ENCODE results near the gene DOHH. TPM values are rescaled to one million over a fixed set of nuclear protein-coding genes. Genes with fewer than 3 reads are reported as not detected.

DOHH gene
- total RNA-seq, 2 donors from 2014 or later = 14.1 to 18.4 TPM

DNA sequence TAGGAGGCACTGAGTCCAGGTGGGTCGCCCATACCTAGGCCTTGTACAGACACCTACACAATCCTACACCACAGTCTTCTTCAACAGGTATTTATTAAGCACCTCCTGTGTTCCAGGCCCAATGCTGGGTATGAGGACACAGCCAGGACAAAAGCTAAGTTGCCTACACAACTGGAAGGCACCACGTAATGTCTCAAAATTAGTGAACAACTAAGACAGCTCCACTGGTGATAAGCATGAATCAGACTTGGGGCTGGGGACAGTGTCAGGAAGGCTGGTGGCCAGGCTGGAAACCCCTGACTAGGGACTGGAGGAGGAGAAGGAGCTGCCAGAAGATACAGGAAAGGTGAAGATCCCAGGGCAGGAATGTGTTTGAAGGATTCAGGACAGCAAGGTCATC is 22.5 kb downstream of the DOHH start:
- Histone ChIP-seq H3K4me1 (no peaks in the 10 kb centered on the region), H3K9me3 (no peaks in the 10 kb centered on the region), H3K36me3 (no peaks in the 10 kb centered on the region), H3K4me3 (no peak overlapping the region), H3K27ac (no peak overlapping the region), H3K27me3 (peaks cover 0 to 10% of the 10 kb centered on the region in 2 donors)
- DNase-seq (ENCODE audit: low spot score) = no peak
- TF ChIP-seq, protein P1, sequence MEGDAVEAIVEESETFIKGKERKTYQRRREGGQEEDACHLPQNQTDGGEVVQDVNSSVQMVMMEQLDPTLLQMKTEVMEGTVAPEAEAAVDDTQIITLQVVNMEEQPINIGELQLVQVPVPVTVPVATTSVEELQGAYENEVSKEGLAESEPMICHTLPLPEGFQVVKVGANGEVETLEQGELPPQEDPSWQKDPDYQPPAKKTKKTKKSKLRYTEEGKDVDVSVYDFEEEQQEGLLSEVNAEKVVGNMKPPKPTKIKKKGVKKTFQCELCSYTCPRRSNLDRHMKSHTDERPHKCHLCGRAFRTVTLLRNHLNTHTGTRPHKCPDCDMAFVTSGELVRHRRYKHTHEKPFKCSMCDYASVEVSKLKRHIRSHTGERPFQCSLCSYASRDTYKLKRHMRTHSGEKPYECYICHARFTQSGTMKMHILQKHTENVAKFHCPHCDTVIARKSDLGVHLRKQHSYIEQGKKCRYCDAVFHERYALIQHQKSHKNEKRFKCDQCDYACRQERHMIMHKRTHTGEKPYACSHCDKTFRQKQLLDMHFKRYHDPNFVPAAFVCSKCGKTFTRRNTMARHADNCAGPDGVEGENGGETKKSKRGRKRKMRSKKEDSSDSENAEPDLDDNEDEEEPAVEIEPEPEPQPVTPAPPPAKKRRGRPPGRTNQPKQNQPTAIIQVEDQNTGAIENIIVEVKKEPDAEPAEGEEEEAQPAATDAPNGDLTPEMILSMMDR (IDR thresholded peaks at IDR 0.05) = no peak

DNA sequence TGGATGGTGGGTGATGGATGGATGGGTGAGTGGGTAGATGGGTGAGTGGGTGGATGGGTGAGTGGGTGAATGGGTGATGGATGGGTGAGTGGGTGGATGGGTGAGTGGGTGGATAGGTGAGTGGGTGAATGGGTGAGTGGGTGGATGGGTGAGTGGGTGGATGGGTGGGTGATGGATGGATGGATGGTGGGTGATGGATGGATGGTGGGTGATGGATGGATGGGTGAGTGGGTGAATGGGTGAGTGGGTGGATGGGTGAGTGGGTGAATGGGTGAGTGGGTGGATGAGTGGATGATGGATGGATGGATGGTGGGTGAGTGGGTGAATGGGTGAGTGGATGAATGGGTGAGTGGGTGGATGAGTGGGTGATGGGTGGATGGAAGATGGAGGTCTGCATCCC is 23.0 kb downstream of the DOHH start:
- Histone ChIP-seq H3K9me3 (no peaks in the 10 kb centered on the region), H3K36me3 (no peaks in the 10 kb centered on the region), H3K27ac (no peak overlapping the region), H3K4me3 (no peak overlapping the region), H3K4me1 (peaks cover 0 to 4% of the 10 kb centered on the region in 2 donors), H3K27me3 (peaks cover 0 to 10% of the 10 kb centered on the region in 2 donors)
- TF ChIP-seq, protein P1 (IDR thresholded peaks at IDR 0.05) = no peak
- no peak for DNase-seq (ENCODE audit: low spot score)

DNA sequence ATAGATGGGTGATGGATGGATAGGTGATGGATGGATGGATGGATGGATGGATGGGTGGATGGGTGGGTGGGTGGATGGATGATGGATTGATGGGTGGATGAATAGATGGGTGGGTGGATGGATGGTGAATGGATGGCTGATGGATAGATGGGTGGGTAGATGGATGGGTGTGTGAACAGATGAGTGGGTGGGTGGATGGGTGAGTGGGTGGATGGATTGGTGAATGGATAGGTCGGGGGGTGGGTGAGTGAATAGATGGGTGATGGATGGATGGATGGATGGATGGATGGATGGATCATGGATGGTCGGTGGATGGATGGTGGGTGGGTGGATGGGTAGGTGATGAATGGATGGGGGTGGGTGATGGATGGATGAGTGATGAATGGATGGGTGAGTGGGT is 23.6 kb downstream of the DOHH start:
- TF ChIP-seq, protein P1 (IDR thresholded peaks at IDR 0.05) = no peak
- Histone ChIP-seq H3K27me3 (peaks cover 0 to 10% of the 10 kb centered on the region in 2 donors), H3K9me3 (no peaks in the 10 kb centered on the region), H3K4me3 (no peak overlapping the region), H3K36me3 (no peaks in the 10 kb centered on the region), H3K4me1 (peaks cover 0 to 11% of the 10 kb centered on the region in 2 donors), H3K27ac (no peak overlapping the region)
- DNase-seq (ENCODE audit: low spot score) = no peak

DNA sequence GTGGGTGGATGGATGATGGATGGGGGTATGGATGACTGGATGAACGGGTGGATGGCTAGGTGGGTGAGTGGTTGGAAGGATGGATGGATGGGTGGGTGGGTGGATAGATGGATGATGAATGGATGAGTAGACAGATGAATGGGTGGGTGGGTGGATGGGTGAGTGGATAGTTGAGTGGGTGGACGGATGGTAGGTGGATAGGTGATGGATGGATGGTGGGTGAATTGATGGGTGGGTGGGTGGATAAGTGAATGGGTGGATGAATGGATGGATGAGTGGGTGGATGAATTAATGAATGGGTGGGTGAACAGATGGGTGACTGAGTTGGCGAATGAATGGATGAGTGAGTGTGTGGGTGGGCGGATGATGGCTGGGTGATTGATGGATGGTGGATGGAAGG is 25.0 kb downstream of the DOHH start:
- Histone ChIP-seq H3K4me1 (peaks cover 0 to 11% of the 10 kb centered on the region in 2 donors), H3K9me3 (no peaks in the 10 kb centered on the region), H3K27ac (no peak overlapping the region), H3K27me3 (peaks cover 0 to 7% of the 10 kb centered on the region in 2 donors), H3K36me3 (no peaks in the 10 kb centered on the region), H3K4me3 (no peak overlapping the region)
- TF ChIP-seq, protein P1 (IDR thresholded peaks at IDR 0.05) = no peak
- DNase-seq (ENCODE audit: low spot score) = no peak

DNA sequence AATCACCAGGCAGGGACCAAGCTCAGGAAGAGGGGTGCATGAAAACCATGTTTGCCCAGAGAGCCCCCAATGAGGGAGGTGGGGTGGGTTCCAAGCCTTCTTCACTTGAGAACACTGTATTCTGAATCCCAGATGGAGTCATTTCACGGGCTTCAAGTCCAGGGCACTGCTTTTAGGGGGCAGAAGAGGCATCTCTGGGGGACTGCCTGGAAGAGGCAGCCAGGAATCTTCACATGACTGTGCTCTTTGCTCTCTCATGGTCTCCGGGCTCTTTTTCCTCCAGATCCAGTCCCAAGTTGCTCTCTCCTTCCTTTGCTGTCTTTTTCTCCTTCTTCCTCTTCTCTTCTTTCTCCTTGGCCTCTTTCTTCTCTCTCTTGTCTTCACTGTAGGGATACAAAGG is 25.9 kb downstream of the DOHH start:
- no peaks in the 10 kb centered on the region for H3K27me3 ChIP-seq
- peaks cover 0 to 11% of the 10 kb centered on the region in 2 donors for H3K4me1 ChIP-seq
- no peaks in the 10 kb centered on the region for H3K9me3 ChIP-seq
- H3K36me3 ChIP-seq = no peaks in the 10 kb centered on the region
- no peak for DNase-seq (ENCODE audit: low spot score)
- no peak overlapping the region for H3K27ac ChIP-seq
- no peak overlapping the region for H3K4me3 ChIP-seq
- TF ChIP-seq, protein P1 (IDR thresholded peaks at IDR 0.05) = no peak

DNA sequence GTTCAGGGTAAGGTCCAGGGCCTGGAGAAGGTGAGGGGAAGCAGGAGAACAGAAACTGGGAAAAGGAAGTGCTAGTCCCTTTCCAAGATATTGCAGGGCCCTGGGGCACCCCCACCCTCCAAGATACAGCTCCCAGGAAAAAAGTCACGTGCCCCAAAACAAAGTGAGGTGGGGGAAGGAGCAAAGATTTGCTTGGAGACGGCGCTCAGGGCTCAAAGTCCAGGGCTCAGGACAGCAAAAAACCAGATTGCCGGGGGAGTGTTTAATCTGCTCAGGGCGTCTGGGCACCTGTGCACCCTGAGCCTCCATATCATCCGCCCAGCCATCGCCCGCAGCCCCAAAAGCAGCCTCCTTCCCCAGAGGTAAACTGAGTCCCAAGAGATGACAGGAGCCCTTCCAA is 26.5 kb downstream of the DOHH start:
- Histone ChIP-seq H3K36me3 (no peaks in the 10 kb centered on the region), H3K9me3 (no peaks in the 10 kb centered on the region), H3K4me1 (peaks cover 0 to 11% of the 10 kb centered on the region in 2 donors), H3K27me3 (no peaks in the 10 kb centered on the region), H3K27ac (no peak overlapping the region), H3K4me3 (no peak overlapping the region)
- no peak for DNase-seq (ENCODE audit: low spot score)
- TF ChIP-seq, protein P1 (IDR thresholded peaks at IDR 0.05) = no peak

Data from right atrium auricular region (tissue), 2 donors.